Ovary (tissue), 9 donors: ENCODE results near the gene ZSCAN26. TPM values are rescaled to one million over a fixed set of nuclear protein-coding genes. Genes with fewer than 3 reads are reported as not detected.
"Not testable (repeated sequence)": the region's sequence is repeated elsewhere in the genome, so short reads cannot be mapped to it uniquely, and the experiment has no call there.

Source experiments
- DNase-seq, 5 donors: peaks; one replicate each; pipeline ENCODE4 v3.0.0-alpha.2; 2019 to 2020
- H3K27ac ChIP-seq, 2 donors: fragments of 200-600 bp; one replicate each; pipeline versions ENCODE4 v1.5.1 to v1.8.0; 2019 to 2022
- H3K27me3 ChIP-seq: fragments of 200-600 bp; one replicate; pipeline ENCODE4 v1.8.0; 2022
- H3K36me3 ChIP-seq: fragments of 200-600 bp; sonication (generic); one replicate; pipeline ENCODE4 v1.5.1; 2019
- H3K4me1 ChIP-seq: one replicate; pipeline ENCODE4 v1.8.1; 2013; ENCODE audit warnings: mild to moderate bottlenecking, moderate library complexity; ENCODE audit not compliant: insufficient read depth
- H3K4me3 ChIP-seq: fragments of 200-600 bp; sonication (generic); one replicate; pipeline ENCODE4 v1.5.1; 2017
- H3K9me3 ChIP-seq, 2 donors: fragments of 200-600 bp in 1 of 2; sonication (generic) in 1 of 2; one replicate each; pipeline versions ENCODE4 v1.5.1 to v1.8.1; 2013 to 2019; ENCODE audit warnings: mild to moderate bottlenecking in 1 of 2, moderate library complexity in 1 of 2
- CTCF ChIP-seq, 3 donors: fragments of 450-650 bp in 2 of 3; fragments of 200-600 bp in 1 of 3; IDR thresholded peaks; one replicate each; pipeline versions ENCODE4 v1.5.1 to v1.8.0; 2016 to 2022; ENCODE audit warnings: antibody characterized with exemption in 3 of 3, mild to moderate bottlenecking in 1 of 3
- EP300 ChIP-seq: sonication (generic); formaldehyde crosslinking; IDR thresholded peaks from one replicate; pipeline ENCODE4 v1.6.1; 2017; ENCODE audit warnings: antibody characterized with exemption
- POLR2A ChIP-seq: fragments of 450-650 bp; IDR thresholded peaks from one replicate; pipeline ENCODE4 v1.6.1; 2017; ENCODE audit warnings: antibody characterized with exemption, mild to moderate bottlenecking, moderate library complexity
- WGBS, 3 donors: extraction: QIAGEN DNeasy Blood & Tissue Kit in 1 of 3; methylation state at CpG; one replicate each; pipeline versions ENCODE4 v1.1.5 to v1.1.7; 2013 to 2017; 5-methylcytosine and 5-hydroxymethylcytosine counted together
- intact Hi-C, 4 donors: fragments of 100-400 bp; cut with DNase I; formaldehyde crosslinking; loops; one replicate each; pipeline versions ENCODE4 v1.11.0 to v1.15.1; 2022 to 2023
- polyA plus RNA-seq, 2 donors: library from polyadenylated mRNA; stranded (reverse); fragments of 200-250 nt in 1 of 2; fragments of 350-450 nt in 1 of 2; fragmentation: Illumina TruSeq in 1 of 2; extraction: RNeasy Lipid Tissue Mini Kit (QIAGEN cat#74804) in 1 of 2; gene quantifications; one replicate each; pipeline ENCODE4 v1.2.3, GENCODE V29; 2013 to 2014
- total RNA-seq, 7 donors: library from RNA; depleted of rRNA in 2 of 7; stranded (reverse); fragments of >200 nt in 2 of 7; fragmentation: NEBNext Ultra II Directional in 3 of 7; extraction: Animal tissue kit (Norgen Biotek cat#: 25700) in 3 of 7; gene quantifications; one replicate each; pipeline versions ENCODE4 v1.1.0 to v1.2.4, GENCODE V29; 2016 to 2023
- donor health status: DM: no; HTN: no; CAD: no; lungs with moderate emphysema.
- donor health status: DM: no; HTN: no; CAD: no.
- donor health status: Bipolar disorder and iron deficiency.
- donor health status: DM: yes; HTN: yes; CAD: no.
- donor health status: DM: no; HTN: no; CAD: no.
- donor health status: DM: yes; HTN: yes; CAD: no.

The ZSCAN26 gene
- total and polyA plus RNA-seq, 9 donors = 11.8 to 32.0 (median 23.1) TPM

GRCh38 chr6:28296520-28297060 lies 29.6 kb downstream of the ZSCAN26 start:
- no peak for TF ChIP-seq EP300
- no peak for TF ChIP-seq POLR2A
- no peak for TF ChIP-seq CTCF (IDR thresholded peaks at IDR 0.05)
- Histone ChIP-seq H3K9me3 (no peaks in the 10 kb centered on the region), H3K36me3 (no peaks in the 10 kb centered on the region), H3K27me3 (no peaks in the 10 kb centered on the region), H3K4me3 (no peak overlapping the region), H3K4me1 (no peaks in the 10 kb centered on the region), H3K27ac (no peak overlapping the region)
- 86 to 96% (median 95%) methylated on average over 7 of the region's 7 CpGs for WGBS, 3 donors
- intact Hi-C loops = no loop called here
- no peak for DNase-seq

- H3K36me3 ChIP-seq = no peaks in the 10 kb centered on the region
- H3K4me3 ChIP-seq = no peak overlapping the region
- H3K27ac ChIP-seq = no peak overlapping the region
- WGBS, 3 donors = 91 to 97% (median 93%) methylated on average over 3 of the region's 3 CpGs
- intact Hi-C loops = no loop called here
- no peaks in the 10 kb centered on the region for H3K27me3 ChIP-seq
- no peaks in the 10 kb centered on the region for H3K9me3 ChIP-seq
- TF ChIP-seq EP300 = no peak
- no peak for TF ChIP-seq CTCF (IDR thresholded peaks at IDR 0.05)
- TF ChIP-seq POLR2A = no peak
- H3K4me1 ChIP-seq = no peaks in the 10 kb centered on the region
- DNase-seq = no peak
Measured at GRCh38 chr6:28303570-28303969, 36.6 kb downstream of the ZSCAN26 start.

- DNase-seq, H3K9me3 ChIP-seq, H3K27me3 ChIP-seq, H3K36me3 ChIP-seq, intact Hi-C loops, H3K4me1 ChIP-seq, H3K27ac ChIP-seq, H3K4me3 ChIP-seq: not testable (repeated sequence)
Measured at GRCh38 chr6:28306363-28306762, 39.4 kb downstream of the ZSCAN26 start.

- Histone ChIP-seq H3K4me1 (no peaks in the 10 kb centered on the region), H3K4me3 (no peak overlapping the region), H3K9me3 (no peaks in the 10 kb centered on the region), H3K27me3 (no peaks in the 10 kb centered on the region), H3K36me3 (no peaks in the 10 kb centered on the region), H3K27ac (no peak overlapping the region)
- intact Hi-C loops = no loop called here
- TF ChIP-seq POLR2A (no peak), EP300 (no peak), CTCF (IDR thresholded peaks at IDR 0.05) (no peak)
- DNase-seq = no peak
- WGBS, 3 donors = 79 to 85% (median 83%) methylated on average over 9 of the region's 9 CpGs
Measured at GRCh38 chr6:28311139-28311823, 44.3 kb downstream of the ZSCAN26 start.

GRCh38 chr6:28312939-28313338 lies 46.0 kb downstream of the ZSCAN26 start:
- intact Hi-C loops = no loop called here
- no peak for TF ChIP-seq POLR2A
- TF ChIP-seq CTCF (IDR thresholded peaks at IDR 0.05) = no peak
- TF ChIP-seq EP300 = no peak
- H3K9me3 ChIP-seq = no peaks in the 10 kb centered on the region
- H3K4me1 ChIP-seq = no peaks in the 10 kb centered on the region
- no peak overlapping the region for H3K4me3 ChIP-seq
- H3K36me3 ChIP-seq = no peaks in the 10 kb centered on the region
- WGBS, 3 donors = 85 to 92% (median 90%) methylated on average over 23 of the region's 23 CpGs
- DNase-seq = no peak
- H3K27ac ChIP-seq = no peak overlapping the region
- no peaks in the 10 kb centered on the region for H3K27me3 ChIP-seq
